NCI-H2227 treated with DMSO at 0.1 percent for 48 hours (cell line): ENCODE results near the gene TMED6.
"Not testable (repeated sequence)": the region's sequence is repeated elsewhere in the genome, so short reads cannot be mapped to it uniquely, and the experiment has no call there.

Source experiments
- DNase-seq: peaks from one replicate; lab custom pipeline; 2025; lab: John Stamatoyannopoulos, UW

The TMED6 gene

GRCh38 chr16:69360070-69360469, 8.5 kb upstream of the TMED6 start:
- not testable (repeated sequence) for DNase-seq

- DNase-seq, result no peak
Observed at GRCh38 chr16:69350536-69351133, 951 bp downstream of the TMED6 start.

- DNase-seq, result no peak
Observed at GRCh38 chr16:69349536-69349935, 2.0 kb downstream of the TMED6 start.

GRCh38 chr16:69348222-69348621, 3.4 kb downstream of the TMED6 start:
- DNase-seq, result no peak

- no peak for DNase-seq
Observed at GRCh38 chr16:69346683-69347082, 4.9 kb downstream of the TMED6 start.

GRCh38 chr16:69345923-69346322, 5.7 kb downstream of the TMED6 start:
- DNase-seq, result no peak

GRCh38 chr16:69344171-69344570, 7.4 kb downstream of the TMED6 start:
- DNase-seq, result no peak

- no peak for DNase-seq
Observed at GRCh38 chr16:69340095-69340644, 11.4 kb downstream of the TMED6 start.

- DNase-seq, result peak; percentile 97
Observed at GRCh38 chr16:69339289-69340094, 12.1 kb downstream of the TMED6 start, which contains the start of the genes COG8 and NIP7. COG8 (minus strand) TSS chr16:69339564; CDS start chr16:69339552, 12 bp downstream. NIP7 (plus strand) TSS chr16:69339772; CDS start chr16:69339830, 58 bp downstream.

- no peak for DNase-seq
Observed at GRCh38 chr16:69338557-69339288, 12.9 kb downstream of the TMED6 start.

- no peak for DNase-seq
Observed at GRCh38 chr16:69334696-69335095, 16.9 kb downstream of the TMED6 start.

GRCh38 chr16:69330286-69331109, 21.1 kb downstream of the TMED6 start, which contains the start of gene PDF:
PDF (minus strand) TSS chr16:69330588; CDS start chr16:69330570, 18 bp downstream.
- peak; percentile 72 for DNase-seq

GRCh38 chr16:69329369-69330285, 22.0 kb downstream of the TMED6 start:
- no peak for DNase-seq

- DNase-seq, result no peak
Observed at GRCh38 chr16:69328854-69329316, 22.7 kb downstream of the TMED6 start.

- no peak for DNase-seq
Observed at GRCh38 chr16:69327585-69328310, 23.8 kb downstream of the TMED6 start.

- no peak for DNase-seq
Observed at GRCh38 chr16:69326172-69326873, 25.3 kb downstream of the TMED6 start.

GRCh38 chr16:69325784-69326171, 25.8 kb downstream of the TMED6 start:
- no peak for DNase-seq

GRCh38 chr16:69324585-69325253, 26.9 kb downstream of the TMED6 start:
- DNase-seq, result no peak
